ENCODE measurements around the gene FARP1.

The FARP1 gene

DNA sequence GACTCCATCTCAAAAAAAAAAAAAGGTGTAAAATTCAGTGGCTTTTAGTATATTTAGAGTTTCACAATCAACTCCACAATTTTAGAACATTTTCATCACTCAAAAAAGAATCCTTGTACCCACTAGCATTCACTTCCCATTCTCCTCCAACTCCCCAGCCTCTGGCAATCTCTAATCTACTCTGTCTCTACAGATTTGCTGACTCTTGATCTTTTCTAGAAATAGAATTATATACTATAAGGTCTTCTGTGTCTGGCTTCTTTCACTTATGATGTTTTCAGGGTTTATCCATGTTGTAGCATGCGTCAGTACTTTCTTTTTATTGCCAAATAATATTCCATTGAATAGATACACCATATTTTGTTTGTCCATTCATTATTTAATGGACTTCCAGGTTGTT, 8.0 kb upstream of the FARP1 start:
- no peak for DNase-seq

DNA sequence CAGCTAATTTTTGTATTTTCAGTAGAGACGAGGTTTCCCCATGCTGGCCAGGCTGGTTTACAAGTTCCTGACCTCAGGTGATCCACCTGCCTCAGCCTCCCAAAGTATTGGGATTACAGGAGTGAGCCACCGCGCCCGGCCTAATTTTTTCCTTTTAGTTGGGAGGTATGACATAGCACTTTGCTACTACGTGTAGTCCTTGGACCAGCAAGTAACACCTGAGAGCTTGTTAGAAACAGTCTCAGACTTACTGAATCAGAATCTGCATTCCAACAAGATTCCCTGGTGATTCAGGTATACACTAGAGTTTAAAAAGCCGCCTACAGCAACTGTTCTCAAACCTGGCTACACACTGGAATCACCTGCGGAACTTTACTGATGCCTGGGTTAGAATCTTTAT, 1.8 kb upstream of the FARP1 start:
- no peak for DNase-seq

DNA sequence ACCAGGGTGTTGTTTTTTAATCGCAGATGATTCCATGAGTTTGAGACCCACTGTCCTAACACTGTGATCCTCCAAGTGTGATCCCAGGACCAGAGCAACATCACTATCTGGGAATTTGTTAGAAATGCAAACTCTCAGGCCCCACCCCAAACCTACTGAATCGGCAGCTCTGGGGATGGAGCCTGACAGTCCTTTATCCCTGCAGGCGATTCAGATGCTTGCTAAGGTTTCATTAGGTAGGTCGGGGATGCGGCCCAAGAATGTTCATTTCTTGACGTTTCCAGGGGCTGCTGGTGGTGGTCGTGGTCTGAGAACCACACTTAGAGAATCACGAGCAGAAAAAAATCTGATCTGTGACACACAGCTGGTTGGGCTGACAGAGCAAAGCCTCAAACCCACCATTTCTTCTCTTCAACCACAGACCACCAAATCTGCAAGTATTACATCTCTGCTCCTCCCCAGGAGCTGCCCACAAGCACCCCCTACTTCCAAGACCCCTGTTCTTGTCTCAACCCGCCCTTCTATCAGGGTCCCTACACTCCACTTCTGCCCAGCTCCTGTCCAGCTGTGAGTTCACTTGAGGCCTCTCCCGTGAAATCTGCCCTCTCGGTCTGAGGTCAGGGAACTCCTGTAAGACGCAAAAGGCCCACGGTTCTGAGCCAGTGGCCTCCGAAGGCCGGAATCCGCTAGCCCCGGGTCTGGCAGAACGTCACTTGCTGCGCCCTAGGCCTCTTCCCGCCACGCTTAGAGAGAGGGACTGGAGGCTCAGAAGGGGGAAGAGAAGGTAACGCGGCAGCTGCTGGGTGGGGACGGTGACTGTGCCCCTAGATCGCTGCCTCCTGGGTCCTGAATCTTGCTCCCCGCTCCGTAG, 1.1 kb upstream of the FARP1 start:
- no peak for DNase-seq

DNA sequence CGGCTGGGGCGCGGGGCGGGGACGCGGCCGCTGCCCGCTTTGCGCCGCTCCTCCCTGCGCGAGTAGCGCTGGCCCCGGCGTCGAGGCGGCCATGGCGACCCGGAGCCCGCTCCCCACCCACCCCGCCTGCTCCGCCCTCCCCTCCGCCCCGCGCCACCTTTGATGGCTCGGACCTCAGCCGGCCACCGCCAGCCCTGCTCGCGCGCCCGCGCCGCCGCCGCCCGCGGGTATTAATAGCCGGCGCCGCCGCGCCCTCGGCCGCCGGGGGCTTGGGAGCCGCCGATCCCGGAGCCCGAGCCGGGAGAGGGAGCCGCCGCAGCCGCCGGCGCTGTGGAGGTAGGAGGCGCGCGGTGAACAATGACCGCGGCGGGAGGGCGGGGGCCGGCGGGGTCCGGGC, 261 bp downstream of the FARP1 start:
- DNase-seq: no peak

DNA sequence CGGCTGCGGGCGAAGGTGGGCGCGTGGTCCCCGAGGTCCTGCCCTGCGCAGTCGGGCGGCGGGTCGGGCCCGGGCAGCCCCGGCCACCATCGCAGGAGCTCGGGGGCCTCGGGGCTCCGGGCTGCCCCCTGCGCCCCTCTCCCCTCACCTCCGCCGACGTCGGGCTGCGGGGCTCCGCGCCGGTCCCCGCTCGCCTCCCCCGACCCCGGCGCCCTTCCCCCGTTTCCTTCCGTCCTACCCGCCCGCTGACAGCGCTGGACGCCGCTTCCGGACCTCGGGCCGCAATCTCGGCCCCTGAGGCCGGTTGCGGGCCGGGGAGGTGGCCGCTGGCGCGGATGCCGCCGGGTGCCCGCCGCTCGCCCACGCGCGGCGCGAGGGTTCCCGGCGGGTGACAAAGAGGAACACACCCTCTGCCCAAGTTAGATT, 720 bp downstream of the FARP1 start:
- DNase-seq: no peak

DNA sequence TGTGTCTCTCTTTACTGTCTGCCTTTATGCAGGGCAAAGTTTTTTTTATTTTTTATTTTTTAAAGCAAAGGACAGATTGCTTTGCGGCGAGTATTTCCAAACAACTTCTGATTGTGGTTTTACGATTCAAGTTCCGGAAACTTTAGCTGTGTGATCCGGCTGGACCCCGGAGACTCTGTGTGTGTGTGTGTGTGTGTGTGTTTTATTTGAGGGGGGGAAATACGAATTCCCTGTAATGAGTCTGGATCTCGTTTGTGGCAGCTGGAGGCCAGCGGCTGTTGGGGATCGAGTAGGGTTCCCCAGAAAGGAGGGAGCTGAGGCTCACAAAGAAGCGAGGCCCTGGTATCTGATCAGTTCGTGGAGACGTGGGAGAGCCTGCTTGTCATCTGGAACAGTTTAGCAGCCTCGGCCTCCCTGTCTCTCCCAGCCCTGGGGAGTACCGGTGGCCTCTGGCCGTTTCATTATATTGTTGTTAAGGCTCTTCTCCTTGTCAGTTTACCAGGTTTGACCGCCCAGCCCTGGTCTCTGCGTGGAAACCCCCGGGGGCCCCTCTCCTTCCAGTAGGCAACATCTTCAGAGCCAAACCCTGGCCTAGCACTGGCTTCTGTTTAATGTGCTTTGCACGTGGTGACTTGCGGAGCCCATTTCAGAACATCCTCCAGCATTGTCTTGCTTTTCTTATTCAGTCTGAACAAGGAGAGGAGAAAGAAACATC, 1.3 kb downstream of the FARP1 start:
- DNase-seq: no peak

DNA sequence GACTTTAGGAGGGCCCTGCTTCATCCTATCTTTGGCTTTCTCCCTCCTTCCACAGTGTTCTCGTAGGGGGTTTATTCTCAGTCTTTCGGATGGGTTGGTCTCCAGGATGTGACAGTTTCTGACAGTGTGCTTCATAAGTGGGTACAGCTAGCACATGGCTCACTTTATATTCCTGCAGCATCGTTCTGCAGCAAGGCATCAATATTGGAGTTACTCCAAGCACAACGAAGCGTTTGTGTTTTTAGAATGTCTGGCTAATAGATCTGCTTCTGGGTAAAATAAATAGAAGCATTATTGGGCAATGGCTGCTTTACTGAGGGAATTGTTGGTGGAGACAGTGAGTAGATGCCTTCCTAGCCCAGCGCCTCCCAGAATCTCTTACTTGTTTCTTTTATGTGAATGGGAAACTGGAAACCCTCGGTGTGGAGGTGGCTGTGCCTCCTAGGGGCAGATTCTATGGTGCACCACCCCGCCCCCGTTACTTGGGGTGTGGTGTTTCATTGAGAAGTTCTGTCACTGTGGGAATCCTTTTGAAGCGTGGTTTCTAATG, 2.0 kb downstream of the FARP1 start:
- no peak for DNase-seq

DNA sequence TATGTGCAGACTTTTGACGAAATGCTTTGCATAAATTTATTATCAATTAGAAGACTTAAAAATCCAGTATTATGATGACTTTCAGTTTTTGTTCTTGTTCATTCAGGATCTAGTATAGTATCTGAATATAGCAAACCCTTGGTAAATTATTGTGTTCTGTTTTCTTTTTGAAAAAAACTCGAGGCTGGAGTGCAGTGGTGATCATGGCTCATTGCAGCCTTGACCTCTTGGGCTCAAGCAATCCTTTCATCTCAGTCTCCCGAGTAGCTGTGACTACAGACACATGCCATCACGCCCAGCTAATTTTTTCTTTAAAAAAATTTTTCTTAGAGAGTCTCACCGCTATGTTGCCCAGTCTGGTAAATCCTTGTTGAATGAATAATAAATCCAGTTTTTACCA, 4.6 kb downstream of the FARP1 start:
- DNase-seq: no peak

DNA sequence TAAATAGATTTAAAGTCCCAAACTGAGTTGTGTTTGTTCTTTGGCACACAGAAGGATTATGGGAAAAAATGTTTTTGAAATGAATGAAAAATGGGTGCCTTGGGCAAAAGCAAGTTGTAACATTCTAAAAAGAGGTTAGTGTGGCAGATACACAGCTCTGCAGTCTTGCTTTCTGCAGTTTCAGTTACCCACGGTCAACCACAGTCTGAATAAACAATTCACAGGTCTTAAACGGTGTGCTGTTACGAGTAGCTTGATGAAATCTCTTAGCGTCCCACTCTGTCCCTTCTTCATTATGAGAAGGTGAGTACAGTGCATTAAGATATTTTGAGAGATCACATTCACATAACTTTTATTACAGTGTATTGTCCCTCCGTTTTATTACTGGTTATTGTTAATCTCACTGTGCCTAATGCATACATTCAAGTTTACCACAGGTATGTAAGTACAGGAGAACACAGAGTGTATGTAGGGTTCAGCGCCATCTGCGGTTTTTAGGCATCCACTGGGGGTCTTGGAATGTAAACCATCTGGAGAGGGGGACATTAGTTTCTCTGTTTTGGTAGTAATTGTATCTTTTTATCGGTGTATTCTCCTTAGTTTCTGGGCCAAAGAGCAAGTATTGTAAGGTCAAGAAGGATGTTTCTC, 8.1 kb downstream of the FARP1 start:
- DNase-seq: no peak

DNA sequence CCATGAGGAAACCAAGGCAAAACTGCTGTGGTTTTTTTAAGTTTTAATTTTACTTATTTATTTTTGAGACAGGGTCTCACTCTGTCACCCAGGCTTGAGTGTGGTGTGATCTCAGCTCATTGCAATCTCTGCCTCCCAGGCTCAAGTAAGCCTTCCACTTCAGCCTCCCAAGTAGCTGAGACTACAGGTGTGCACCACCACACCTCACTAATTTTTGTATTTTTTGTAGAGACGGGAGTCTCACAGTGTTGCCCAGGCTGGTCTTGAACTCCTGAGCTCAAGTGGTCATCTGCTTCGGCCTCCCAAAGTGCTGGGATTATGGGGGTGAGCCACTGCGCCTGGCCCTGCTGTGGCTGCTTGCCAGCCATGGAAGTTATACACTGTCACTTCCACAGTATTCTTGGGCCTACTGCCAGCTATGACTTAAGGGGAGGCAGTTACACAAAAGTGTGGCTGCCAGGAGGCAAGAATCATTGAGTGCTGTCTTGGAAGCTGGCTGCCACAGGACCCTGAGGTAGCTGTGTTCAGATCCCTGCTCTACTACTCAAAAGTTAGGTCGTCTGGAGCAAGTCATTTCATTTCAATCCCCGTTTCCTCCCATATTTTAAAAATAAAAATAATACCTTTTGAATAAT, 12.7 kb downstream of the FARP1 start:
- no peak for DNase-seq

DNA sequence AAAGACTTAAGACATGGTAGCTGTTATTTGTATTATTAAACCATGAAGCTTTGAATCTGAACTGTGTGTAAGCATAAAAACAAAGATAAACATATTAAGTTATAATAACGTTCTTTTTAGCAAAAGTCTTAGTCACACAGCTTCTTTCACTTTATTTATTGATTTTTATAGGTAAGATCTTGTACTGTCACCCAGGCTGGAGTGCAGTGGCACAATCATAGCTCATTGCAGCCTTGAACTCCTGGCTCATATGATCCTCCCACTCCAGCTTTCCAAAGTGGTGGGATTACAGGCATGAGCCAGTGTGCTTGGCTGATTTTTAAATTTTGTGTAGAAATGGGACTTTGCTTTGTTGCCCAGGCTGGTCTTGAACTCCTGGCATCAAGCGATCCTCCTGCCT, 13.4 kb downstream of the FARP1 start:
- no peak for DNase-seq

DNA sequence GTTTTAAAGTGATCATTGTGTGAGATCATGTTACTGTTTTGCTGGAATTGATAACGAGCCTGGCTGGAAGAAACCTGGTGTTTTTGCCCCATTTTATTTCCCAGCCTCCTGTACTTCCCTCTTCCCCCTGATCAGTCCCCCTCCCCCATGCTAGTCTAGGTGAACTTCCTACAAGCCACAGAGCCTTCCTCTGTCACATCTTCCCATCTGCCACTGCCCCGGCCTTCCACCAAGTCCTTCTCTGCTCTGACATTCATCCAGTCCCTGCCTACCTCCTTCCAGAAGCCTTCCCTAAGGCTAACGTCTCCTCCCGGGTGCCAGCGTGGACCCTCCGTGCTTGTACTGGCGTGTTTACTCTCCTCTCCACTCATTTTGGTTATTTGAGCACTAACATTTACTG, 14.3 kb downstream of the FARP1 start:
- no peak for DNase-seq

DNA sequence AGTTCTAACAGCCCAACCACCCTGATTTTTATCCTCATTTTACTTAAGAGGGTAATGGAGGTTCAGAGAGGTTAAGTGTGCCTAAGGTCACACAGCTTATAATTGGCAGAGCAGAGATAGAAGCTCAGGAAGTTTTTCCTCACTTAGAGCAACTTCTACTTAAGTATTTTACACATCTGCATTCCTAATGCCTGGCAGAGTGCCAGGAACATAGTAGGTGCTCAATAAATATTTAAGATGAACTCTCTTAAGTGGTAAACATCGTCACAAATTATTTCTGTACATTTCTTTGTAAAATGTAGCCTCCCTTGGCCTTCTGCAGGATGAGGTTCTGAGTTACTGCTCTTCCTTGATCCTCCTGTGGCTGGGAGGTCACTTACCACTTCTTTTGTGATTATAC, 14.7 kb downstream of the FARP1 start:
- DNase-seq: no peak

DNA sequence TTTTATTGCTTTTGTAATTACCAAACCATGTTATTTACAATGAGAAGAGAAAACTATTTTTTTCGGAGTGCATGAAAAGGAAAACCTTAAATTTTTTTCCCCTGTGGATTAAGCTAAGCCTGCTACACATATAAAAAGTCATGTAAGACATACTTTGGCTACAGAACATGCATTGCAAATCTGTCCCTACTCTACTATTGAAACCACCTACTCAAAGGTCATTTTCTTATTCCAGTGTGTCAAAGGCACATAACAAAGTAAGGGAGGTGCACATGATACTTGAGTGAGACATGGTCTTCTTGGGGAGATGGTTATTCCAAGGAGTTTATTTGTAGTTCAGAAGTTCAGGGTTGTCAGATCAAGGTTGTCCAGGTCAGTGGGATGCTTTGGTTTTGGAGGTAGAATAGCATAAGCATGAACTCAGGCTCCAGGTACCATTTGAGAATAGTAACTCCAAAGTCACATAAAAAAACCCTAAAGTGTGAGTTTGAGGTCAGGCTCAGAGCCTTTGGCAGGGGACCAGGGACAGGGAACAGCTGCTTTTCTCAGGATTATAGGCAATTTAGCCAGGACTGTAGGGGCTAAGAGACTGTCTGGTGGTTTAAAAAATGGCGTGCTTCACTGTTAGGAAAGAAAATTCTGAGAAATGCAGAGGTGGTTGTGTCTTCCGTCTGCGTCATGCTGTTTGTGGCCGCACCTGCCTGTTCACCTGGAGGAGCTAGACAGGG, 15.4 kb downstream of the FARP1 start:
- no peak for DNase-seq

DNA sequence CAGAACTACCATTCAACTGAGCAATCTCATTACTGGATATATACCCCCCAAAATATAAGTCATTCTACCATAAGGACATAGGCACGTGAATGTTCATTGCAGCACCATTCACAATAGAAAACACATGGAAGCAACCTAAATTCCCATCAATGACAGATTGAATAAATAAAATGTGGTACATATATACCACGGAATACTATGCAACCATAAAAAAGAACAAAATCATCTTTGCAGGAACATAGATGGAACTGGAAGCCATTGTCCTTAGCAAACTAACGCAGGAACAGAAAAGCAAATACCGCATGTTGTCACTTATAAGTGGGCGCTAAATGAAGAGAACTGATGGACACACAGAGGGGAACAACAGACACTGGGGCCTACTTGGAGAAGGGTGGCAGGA, 20.0 kb downstream of the FARP1 start:
- DNase-seq: no peak

DNA sequence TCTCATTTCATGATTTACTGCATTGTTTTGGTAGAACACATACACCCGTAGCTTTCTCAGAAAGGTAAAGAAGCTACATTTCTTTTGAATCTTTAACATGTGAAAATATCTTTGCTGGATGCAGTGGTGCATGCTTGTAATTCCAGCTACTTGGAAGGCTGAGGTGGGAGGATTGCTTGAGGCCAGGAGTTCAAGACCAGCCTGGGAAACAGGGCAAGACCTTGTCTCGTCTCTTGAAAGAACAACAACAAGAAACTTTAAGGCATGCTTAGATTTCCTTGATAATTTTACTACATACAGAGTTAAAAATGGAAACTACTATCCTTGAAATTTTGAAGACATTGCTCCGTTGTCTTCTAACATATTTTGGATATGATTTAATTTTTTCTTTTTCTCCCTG, 26.4 kb downstream of the FARP1 start:
- no peak for DNase-seq

DNA sequence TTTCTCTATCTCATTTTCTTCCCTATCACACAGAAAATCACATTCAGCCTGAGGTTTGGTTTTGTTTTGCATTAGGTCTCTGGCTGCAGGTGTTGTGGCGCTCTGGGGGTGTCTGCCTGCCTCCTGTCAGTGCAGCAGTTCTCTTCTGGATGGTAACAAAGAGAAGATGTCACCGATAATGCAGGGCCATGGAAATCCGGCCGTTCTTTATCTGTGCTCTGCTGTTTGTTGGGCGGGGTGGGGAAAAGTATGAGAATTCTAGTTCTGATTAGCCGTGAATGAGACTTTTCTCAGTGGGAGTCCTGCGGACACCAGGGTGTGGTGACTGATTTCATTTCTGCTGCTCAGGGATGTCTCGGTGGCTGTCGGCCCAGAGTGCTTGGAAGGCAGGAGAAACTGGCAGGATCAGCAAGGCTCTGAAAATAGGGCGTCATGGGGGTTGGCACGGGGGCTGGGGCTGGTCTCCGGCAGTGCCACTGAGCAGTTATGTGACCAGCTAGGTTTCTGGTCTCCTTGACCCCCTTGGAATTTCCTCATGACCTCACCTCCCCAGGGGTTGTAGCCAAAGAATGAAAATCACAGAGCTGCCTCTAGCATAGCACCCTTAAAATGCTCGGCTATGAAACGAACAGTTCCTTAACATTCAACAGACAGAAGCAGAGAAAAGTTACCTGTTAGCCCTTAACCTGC, 29.2 kb downstream of the FARP1 start:
- no peak for DNase-seq

DNA sequence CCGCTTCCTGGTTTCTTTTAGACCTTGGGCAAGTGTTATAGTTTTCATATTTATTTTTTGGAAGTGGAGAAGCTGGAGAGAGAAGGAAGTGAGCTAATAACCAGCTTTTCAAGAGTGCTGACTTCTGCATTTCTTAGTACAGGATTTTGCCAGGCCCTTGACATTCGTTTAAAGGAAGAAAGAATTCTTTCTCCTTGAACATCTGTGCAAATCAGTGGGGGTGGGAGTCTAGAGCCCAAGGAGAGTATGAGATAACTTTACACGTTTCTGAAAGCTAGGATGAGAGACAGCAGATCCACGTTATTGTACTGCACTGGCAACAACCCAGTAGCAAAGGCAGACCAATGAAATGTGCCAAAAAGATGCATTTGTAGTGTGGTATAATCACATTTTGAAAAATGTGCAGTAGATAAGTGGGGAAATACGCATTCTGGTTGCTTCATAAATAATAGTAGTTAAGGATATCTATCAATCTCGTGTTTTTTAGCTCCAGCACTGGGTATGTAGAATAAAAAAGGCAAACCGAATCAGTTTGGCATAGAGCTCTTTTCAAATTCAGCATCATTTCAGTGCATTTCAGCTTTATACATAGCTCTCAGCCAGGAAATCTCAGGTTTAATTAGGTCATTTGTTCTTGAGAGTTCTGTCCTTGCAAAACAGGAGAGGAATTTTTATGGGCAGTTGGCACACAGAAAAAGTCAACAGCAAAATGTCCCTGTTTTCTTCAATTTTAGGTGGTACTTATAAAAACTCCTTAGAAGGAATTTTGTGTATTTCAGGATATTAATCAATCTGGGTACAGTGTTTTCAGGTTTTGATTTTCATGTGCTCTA, 29.9 kb downstream of the FARP1 start:
- DNase-seq: no peak

DNA sequence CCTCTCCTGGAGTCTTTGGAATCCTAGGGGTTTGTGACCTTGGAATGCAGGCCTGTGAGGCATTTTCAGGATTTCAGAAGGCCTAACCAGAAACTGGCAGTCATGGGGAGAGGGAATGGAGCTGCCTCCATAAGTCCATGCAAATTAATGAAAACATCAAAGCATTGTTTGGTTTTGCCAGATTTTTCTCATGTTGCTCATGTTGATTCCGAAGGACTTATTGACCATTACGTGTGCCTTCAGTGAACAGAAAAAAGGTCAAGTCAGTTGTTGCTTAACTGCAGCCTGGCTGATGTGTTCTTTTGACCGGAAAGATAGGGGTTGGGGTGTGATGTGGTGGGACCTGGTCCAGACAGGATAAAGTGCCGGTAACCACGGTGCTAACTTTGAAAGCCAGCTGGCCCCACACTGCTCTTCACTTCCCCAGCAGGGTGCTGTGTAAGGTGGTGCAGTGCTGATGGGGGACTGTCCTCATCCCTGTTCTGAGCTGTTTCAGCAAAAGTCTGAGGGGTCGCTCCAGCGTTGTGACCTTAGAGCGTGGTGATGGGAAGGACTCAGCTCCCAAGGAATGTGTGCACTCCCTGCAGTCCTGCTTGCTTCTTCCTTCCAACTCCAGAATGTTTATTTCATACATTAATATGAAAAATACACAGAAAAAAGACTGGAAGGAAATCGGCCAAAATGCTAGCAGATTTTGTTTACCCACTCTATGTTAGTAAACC, 30.7 kb downstream of the FARP1 start:
- DNase-seq: no peak

DNA sequence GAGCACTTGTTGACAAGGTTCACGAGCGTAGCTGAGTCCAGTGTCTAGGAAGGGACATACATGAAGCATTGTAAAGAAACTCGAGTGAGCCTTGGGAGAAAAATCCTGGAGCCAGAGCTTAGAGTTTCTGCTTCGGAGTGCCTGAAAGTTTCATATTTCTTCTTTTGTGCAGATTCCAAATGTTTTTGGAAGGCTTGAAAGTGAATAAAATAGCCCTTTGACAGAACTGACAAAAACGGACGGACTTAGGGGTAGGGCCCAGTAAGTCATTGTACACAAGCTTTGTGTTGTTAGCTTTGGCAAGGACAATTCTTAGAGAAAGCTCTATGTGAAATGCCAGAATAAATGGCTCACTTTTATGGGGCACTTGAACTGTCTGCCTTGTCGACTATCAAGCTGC, 31.4 kb downstream of the FARP1 start:
- no peak for DNase-seq

Data from CD4-positive, alpha-beta T cell treated with Interleukin-4 for 1 hour (primary cell).